Upper lobe of left lung (tissue), 6 donors: ENCODE data around the gene PNRC2. TPM values are rescaled to one million over a fixed set of nuclear protein-coding genes. Genes with fewer than 3 reads are reported as not detected.
"Not testable (repeated sequence)": the region's sequence is repeated elsewhere in the genome, so short reads cannot be mapped to it uniquely, and the experiment has no call there.

Experiments used
- ATAC-seq, 2 donors: fragments of 200-7000 bp; cut with Tn5 transposase; one replicate each; pipeline ENCODE4 v1.9.1; 2022; ENCODE audit warnings: mild to moderate bottlenecking in 2 of 2, moderate library complexity in 2 of 2; ENCODE audit not compliant: low FRiP score in 2 of 2
- DNase-seq, 2 donors: peaks; one replicate each; pipeline ENCODE4 v3.0.0-alpha.2; 2019 to 2020
- H3K27ac ChIP-seq, 4 donors: fragments of 200-600 bp; sonication (generic); one replicate each; pipeline ENCODE4 v1.5.1; 2016 to 2019
- H3K27me3 ChIP-seq, 4 donors: fragments of 200-600 bp; sonication (generic); one replicate each; pipeline ENCODE4 v1.5.1; 2017 to 2019
- H3K36me3 ChIP-seq, 4 donors: fragments of 200-600 bp; sonication (generic); one replicate each; pipeline ENCODE4 v1.5.1; 2016 to 2019
- H3K4me1 ChIP-seq, 4 donors: fragments of 200-600 bp; sonication (generic); one replicate each; pipeline ENCODE4 v1.5.1; 2018 to 2019
- H3K4me3 ChIP-seq, 4 donors: fragments of 200-600 bp; sonication (generic); one replicate each; pipeline ENCODE4 v1.5.1; 2017 to 2019; ENCODE audit warnings: mild to moderate bottlenecking in 2 of 4, moderate library complexity in 1 of 4
- H3K9me3 ChIP-seq, 4 donors: fragments of 200-600 bp; sonication (generic); one replicate each; pipeline ENCODE4 v1.5.1; 2018 to 2019
- CTCF ChIP-seq, 6 experiments: fragments of 450-650 bp in 4 of 6; fragments of 200-600 bp in 2 of 6; sonication (generic) in 2 of 6; IDR thresholded peaks; one replicate each; pipeline ENCODE4 v1.5.1; 2016 to 2019; ENCODE audit warnings: antibody characterized with exemption in 6 of 6
- EP300 ChIP-seq, 4 donors: sonication (generic); formaldehyde crosslinking; IDR thresholded peaks; one replicate each; pipeline ENCODE4 v1.5.1; 2017; ENCODE audit warnings: antibody characterized with exemption in 4 of 4, control low read depth in 2 of 4
- POLR2A ChIP-seq, 4 donors: fragments of 450-650 bp; IDR thresholded peaks; one replicate each; pipeline ENCODE4 v1.5.1; 2016 to 2017; ENCODE audit warnings: antibody characterized with exemption in 4 of 4, mild to moderate bottlenecking in 2 of 4
- POLR2AphosphoS5 ChIP-seq, 2 donors: sonication (generic); formaldehyde crosslinking; IDR thresholded peaks; one replicate each; pipeline ENCODE4 v1.5.1; 2017; ENCODE audit warnings: antibody characterized with exemption in 2 of 2
- WGBS, 2 donors: methylation state at CpG; one replicate each; pipeline ENCODE4 v1.1.5; 2017 to 2018; 5-methylcytosine and 5-hydroxymethylcytosine counted together
- total RNA-seq, 6 donors: library from RNA; depleted of rRNA in 4 of 6; stranded (reverse); fragments of >200 nt in 4 of 6; gene quantifications; one replicate each; pipeline versions ENCODE4 v1.1.0 to v1.2.1, GENCODE V29; 2016 to 2021
- donor health status: DM: no; HTN: no; CAD: no; lungs with moderate emphysema.
- donor health status: DM: no; HTN: yes; CAD: no; lungs with severe emphysema.

The PNRC2 gene
- total RNA-seq, 6 donors from 2014 or later, result 101 to 892 (median 139) TPM

DNA sequence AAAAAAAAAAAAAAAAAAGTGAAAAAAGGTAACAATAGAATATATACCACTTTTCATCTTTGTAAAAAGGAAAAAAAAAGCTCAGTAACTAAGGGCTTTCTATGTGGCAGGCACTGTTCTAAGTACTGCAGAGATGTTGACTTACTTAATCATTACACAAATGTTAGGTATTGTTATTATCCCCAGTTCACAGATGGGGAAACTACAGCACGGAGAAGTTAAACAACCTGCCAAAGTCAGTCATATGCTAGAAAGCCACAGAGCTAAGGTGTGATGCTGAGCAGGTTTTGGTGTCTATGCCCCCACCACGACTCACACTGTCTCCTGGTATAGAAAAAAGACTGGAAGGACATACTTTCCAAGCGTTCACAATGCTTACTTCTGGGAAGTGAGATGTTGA is 6.6 kb upstream of the PNRC2 start:
- no peak for TF ChIP-seq EP300 (IDR thresholded peaks at IDR 0.05)
- no peak for TF ChIP-seq POLR2AphosphoS5 (IDR thresholded peaks at IDR 0.05)
- TF ChIP-seq CTCF (IDR thresholded peaks at IDR 0.05), result no peak
- TF ChIP-seq POLR2A (IDR thresholded peaks at IDR 0.05), result no peak
- no peak overlapping the region for H3K27ac ChIP-seq
- H3K9me3 ChIP-seq, result no peaks in the 10 kb centered on the region
- H3K27me3 ChIP-seq, result no peaks in the 10 kb centered on the region
- DNase-seq (no peak), ATAC-seq (no peak)
- H3K36me3 ChIP-seq, result no peaks in the 10 kb centered on the region
- H3K4me3 ChIP-seq, result no peak overlapping the region
- 68 to 76% methylated on average over 3 of the region's 3 CpGs for WGBS, 2 donors
- peaks cover 9 to 19% (median 13%) of the 10 kb centered on the region in 4 donors for H3K4me1 ChIP-seq

- no peak for ATAC-seq
Measured at GRCh38 chr1:23957096-23957495, 2.5 kb upstream of the PNRC2 start.

DNA sequence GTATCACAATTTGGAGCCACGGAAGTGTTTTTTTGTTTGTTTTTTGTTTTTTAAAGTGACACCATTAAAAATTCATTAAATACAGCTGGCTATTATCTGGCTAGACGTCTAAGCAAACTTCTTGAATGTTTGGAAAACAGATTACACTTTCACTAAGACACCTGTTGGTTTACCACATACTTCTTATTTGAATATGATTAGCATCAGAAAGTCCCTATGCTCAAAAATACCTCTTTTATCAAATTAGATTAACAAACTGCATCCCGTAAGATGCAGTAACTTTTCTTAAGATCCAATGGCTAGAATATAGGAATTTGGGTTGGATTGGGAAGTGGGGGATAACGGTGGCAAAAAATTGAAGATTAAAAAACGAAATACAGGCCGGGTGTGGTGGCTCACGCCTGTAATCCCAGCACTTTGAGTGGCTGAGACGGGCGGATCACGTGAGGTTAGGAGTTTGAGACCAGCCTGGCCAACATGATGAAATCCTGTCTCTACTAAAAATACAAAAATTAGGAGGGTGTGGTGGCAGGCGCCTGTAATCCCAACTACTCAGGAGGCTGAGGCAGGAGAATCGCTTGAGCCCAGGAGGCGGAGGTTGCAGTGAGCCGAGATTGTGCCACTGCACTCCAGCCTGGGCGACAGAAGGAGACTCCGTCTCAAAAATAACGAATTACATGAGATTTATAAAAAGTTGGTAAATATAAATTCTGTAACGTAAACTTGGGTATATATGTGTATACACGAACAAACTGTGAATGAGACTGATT is 1.4 kb upstream of the PNRC2 start:
- peak in 1 of 2 donors; percentile 48 for DNase-seq
- H3K4me1 ChIP-seq, result peaks cover 27 to 41% (median 29%) of the 10 kb centered on the region in 4 donors
- peak overlapping the region in 3 of 4 donors; percentile 57 to 70 (median 57) for H3K4me3 ChIP-seq
- not testable (repeated sequence) for H3K27me3 ChIP-seq, ATAC-seq, H3K9me3 ChIP-seq
- WGBS, 2 donors, result 28 to 45% methylated on average over 19 of the region's 19 CpGs
- peaks cover 0 to 17% (median 3%) of the 10 kb centered on the region in 4 donors for H3K36me3 ChIP-seq
- H3K27ac ChIP-seq, result peak overlapping the region; percentile 96 to 100 (median 99)

More at GRCh38 chr1:23957096-23957495, 2.5 kb upstream of the PNRC2 start:
- 51 to 71% methylated on average over 5 to 7 of the region's 7 CpGs for WGBS, 2 donors
- Histone ChIP-seq H3K36me3 (peaks cover 0 to 13% (median 0%) of the 10 kb centered on the region in 4 donors), H3K9me3 (no peaks in the 10 kb centered on the region), H3K27ac (peak overlapping the region in 3 of 4 donors; percentile 10 to 99 (median 27)), H3K4me3 (no peak overlapping the region), H3K4me1 (peaks cover 24 to 37% (median 28%) of the 10 kb centered on the region in 4 donors), H3K27me3 (no peaks in the 10 kb centered on the region)
- DNase-seq, result peak in 1 of 2 donors; percentile 81
- no peak for TF ChIP-seq POLR2AphosphoS5 (IDR thresholded peaks at IDR 0.05)
- TF ChIP-seq POLR2A (IDR thresholded peaks at IDR 0.05), result no peak
- TF ChIP-seq EP300 (IDR thresholded peaks at IDR 0.05), result no peak
- TF ChIP-seq CTCF (IDR thresholded peaks at IDR 0.05), result no peak

- 1% methylated on average over 14 to 30 of the region's 30 CpGs for WGBS, 2 donors
- no peaks in the 10 kb centered on the region for H3K27me3 ChIP-seq
- H3K4me3 ChIP-seq, result peak overlapping the region; percentile 57 to 82 (median 64)
- ATAC-seq (peak; percentile 88 to 94), DNase-seq (peak; percentile 93 to 97)
- H3K27ac ChIP-seq, result peak overlapping the region; percentile 96 to 100 (median 99)
- H3K4me1 ChIP-seq, result peaks cover 33 to 48% (median 36%) of the 10 kb centered on the region in 4 donors
- TF ChIP-seq POLR2A (IDR thresholded peaks at IDR 0.05) (peak in 1 of 4 donors; percentile 38), POLR2AphosphoS5 (IDR thresholded peaks at IDR 0.05) (peak; percentile 87 to 89), CTCF (IDR thresholded peaks at IDR 0.05) (peak in 4 of 6 experiments; percentile 15 to 57 (median 26)), EP300 (IDR thresholded peaks at IDR 0.05) (no peak)
- H3K9me3 ChIP-seq, result no peaks in the 10 kb centered on the region
- peaks cover 0 to 24% (median 7%) of the 10 kb centered on the region in 4 donors for H3K36me3 ChIP-seq
Measured at GRCh38 chr1:23958810-23959460, 693 bp upstream of the PNRC2 start.

- whole genome bisulfite sequencing, 2 donors, result 0% methylated on average over 15 of the region's 15 CpGs
Measured at GRCh38 chr1:23960291-23961020, 828 bp downstream of the PNRC2 start.

More at GRCh38 chr1:23960291-23961020, 828 bp downstream of the PNRC2 start:
- no peak for TF ChIP-seq POLR2A (IDR thresholded peaks at IDR 0.05)
- no peak for TF ChIP-seq CTCF (IDR thresholded peaks at IDR 0.05)
- no peak for TF ChIP-seq POLR2AphosphoS5 (IDR thresholded peaks at IDR 0.05)
- TF ChIP-seq EP300 (IDR thresholded peaks at IDR 0.05), result no peak
- no peak for DNase-seq
- Histone ChIP-seq H3K36me3 (peaks cover 0 to 32% (median 7%) of the 10 kb centered on the region in 4 donors), H3K4me3 (peak overlapping the region; percentile 57 to 85 (median 64)), H3K27me3 (no peaks in the 10 kb centered on the region), H3K27ac (peak overlapping the region; percentile 96 to 100 (median 99)), H3K9me3 (no peaks in the 10 kb centered on the region), H3K4me1 (peaks cover 32 to 48% (median 43%) of the 10 kb centered on the region in 4 donors)
- no peak for ATAC-seq
